T-helper 2 cell (primary cell): ENCODE measurements around the gene NEDD4L.

Experiments
- DNase-seq, 5 experiments: peaks; one replicate each; pipeline versions ENCODE4 v3.0.0 to v3.0.0-alpha.2; 2012 to 2022

The NEDD4L gene

GRCh38 chr18:58299936-58300335 is 255.9 kb downstream of the NEDD4L start:
- peak in 1 of 5 experiments; percentile 73 for DNase-seq

GRCh38 chr18:58300867-58301266 is 256.8 kb downstream of the NEDD4L start:
- no peak for DNase-seq

DNA sequence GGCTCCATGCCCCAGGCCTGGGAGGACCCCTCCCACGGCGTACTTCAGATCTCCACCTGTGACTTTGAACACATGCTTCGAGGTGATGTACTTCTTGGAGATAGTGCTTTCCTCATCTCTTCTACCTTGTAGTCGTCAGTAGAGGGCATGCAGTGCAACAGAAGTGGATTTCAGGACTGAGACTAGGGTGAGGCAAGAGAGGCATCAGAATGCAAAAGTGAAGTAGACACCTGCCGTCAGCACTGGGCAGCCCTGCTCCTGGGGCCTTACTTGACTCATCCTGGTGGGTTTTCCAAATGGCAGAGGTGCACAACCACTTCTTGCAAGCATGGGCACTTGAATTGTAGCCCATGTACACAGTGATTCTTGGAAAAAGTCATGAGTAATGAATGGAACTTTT is 258.8 kb downstream of the NEDD4L start:
- DNase-seq: peak in 1 of 5 experiments; percentile 40

- peak in 1 of 5 experiments; percentile 79 for DNase-seq
Observed at GRCh38 chr18:58303363-58303762, 259.3 kb downstream of the NEDD4L start.

DNA sequence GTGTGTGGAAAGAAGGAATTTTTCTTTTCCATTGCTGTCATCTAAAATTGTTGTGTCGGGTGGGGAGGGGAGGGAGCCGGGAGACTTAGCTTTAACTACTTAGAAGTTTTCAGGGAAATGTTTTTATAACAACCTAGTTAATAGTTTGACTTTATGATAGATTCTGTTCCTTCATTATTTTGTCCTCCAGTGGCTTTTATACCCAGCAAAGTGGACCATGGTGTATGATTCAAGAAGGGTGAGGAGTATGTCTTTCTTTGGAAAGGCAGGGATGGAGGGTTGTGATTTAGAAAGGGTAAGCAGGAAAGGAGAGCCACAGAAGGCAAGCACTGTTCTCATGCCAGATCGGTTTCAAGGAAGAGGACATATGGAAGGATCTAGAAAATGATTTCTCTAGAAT is 261.8 kb downstream of the NEDD4L start:
- DNase-seq: no peak

GRCh38 chr18:58307441-58307840 is 263.4 kb downstream of the NEDD4L start:
- DNase-seq: no peak

DNA sequence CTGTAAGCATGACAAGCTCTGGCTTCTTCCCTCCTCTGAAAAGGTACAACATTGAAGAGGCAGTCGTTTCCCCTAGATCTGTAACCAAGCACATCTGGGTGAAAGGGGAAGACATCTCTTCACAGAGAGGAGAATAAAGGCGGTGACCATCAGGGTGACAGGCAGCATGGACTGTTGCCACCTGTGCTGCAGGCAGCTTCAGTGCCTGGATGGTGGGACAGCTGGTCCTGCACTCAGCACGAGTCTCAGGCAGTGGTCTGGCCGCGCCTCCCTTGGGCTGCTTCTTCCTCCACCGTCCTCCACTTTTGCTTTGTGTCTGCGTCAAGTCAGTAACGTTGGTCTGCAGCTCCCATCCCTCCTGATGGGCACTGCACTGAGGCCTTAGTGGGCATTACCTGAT is 264.4 kb downstream of the NEDD4L start:
- DNase-seq: no peak

DNA sequence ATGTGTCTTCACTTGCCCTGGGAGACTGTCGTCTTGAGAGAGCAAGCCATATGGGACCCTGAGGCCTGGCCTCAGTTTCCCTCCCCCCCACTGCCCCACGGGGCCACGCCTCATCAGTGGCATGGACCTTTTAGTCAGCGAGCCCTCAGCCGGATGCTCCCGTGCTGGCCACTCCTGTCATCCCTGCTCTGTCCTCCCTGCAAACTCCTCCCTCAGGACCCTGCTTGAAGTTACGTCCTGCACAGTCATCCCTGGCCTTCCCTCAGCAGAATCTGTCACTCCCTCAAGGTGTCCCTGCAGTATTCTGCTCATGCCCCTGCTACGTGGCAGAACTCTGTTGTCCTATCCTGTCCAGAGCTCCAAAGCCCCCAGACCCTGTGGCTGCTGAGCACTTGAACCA is 265.1 kb downstream of the NEDD4L start:
- no peak for DNase-seq

GRCh38 chr18:58309610-58310239 is 265.7 kb downstream of the NEDD4L start:
- DNase-seq: no peak

GRCh38 chr18:58310517-58310916 is 266.5 kb downstream of the NEDD4L start:
- peak in 4 of 5 experiments; percentile 19 to 32 (median 24) for DNase-seq

DNA sequence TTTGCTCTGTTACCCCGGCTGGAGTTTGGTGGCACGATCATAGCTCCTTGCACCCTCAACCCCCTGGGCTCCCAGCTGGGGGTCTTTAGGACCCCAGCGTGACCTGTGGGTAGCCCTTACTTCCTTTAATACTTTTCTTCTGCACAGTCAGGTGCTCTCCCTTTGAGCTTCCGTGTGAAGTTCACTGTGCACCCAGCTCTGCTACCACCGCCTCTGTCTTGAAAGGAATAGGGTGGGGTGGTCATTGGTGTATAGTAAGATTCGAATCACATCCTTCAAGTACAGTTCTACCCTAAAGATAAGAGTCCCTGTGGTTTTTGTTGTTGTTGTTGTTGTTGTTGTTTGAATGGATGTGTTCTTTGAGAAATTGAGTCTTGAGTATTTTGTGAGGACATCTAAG is 267.4 kb downstream of the NEDD4L start:
- no peak for DNase-seq

DNA sequence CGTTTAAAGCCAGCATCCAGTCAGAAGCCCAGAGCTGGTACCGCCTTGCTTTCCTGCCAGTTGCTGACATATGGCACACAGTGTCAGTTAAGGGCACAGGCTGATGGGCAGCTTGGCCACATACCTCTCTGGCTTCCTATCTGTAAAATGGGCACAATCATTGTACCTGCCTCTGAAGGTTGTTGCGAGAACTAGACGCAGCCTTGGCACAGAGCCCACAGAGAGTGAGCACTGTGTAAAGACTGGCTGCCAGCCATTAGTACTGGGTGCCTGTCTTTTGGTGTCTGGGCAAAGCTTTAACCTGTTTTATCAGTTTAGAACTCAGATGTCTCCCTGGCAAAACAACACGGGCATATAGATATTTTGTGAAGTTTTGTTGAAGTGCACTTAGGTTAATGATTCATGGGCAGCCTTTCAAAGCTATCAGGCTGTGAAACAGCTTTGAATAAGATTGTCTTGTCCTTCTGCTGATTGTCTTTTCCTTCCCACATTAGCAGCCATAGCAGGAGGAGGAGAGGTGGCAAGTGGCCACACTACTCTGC is 269.5 kb downstream of the NEDD4L start:
- no peak for DNase-seq

GRCh38 chr18:58314284-58314683 is 270.3 kb downstream of the NEDD4L start:
- DNase-seq: no peak

- no peak for DNase-seq
Observed at GRCh38 chr18:58315041-58315440, 271.0 kb downstream of the NEDD4L start.

- no peak for DNase-seq
Observed at GRCh38 chr18:58315739-58316215, 271.8 kb downstream of the NEDD4L start.

- DNase-seq: no peak
Observed at GRCh38 chr18:58316396-58317342, 272.6 kb downstream of the NEDD4L start.

GRCh38 chr18:58319719-58320118 is 275.7 kb downstream of the NEDD4L start:
- DNase-seq: no peak

DNA sequence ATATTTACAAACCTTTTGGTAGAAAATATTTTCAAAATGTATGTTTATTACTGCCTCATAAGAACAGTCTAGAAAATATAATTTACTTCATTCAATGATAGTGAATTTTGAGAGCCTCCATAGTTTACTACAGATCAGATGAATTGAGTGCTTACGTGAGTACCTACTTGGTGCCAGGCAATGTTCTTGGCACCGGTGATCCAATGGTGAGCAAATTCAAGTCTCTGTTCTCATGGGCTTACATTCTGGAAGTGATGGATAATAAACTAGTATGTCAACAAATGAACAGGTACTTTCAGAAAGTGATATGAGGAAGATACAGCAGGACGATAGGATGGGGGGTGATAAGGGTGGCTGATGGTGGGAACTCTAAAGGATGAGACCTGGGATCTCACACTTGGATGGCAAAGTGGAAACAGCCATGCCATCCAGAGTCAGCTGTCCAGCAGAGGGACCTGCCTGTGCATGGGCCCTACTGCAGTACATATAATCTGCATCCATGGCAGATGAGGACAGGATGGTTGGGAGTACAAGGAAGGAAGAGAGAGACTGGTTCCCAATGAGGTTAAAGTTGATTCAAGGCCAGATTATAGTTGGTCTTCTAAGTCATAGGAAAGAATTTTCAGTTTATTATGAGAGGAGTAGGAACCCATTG is 277.0 kb downstream of the NEDD4L start:
- no peak for DNase-seq

- DNase-seq: peak in 4 of 5 experiments; percentile 10 to 93 (median 24)
Observed at GRCh38 chr18:58321986-58322385, 278.0 kb downstream of the NEDD4L start.

- DNase-seq: no peak
Observed at GRCh38 chr18:58322464-58322863, 278.4 kb downstream of the NEDD4L start.

DNA sequence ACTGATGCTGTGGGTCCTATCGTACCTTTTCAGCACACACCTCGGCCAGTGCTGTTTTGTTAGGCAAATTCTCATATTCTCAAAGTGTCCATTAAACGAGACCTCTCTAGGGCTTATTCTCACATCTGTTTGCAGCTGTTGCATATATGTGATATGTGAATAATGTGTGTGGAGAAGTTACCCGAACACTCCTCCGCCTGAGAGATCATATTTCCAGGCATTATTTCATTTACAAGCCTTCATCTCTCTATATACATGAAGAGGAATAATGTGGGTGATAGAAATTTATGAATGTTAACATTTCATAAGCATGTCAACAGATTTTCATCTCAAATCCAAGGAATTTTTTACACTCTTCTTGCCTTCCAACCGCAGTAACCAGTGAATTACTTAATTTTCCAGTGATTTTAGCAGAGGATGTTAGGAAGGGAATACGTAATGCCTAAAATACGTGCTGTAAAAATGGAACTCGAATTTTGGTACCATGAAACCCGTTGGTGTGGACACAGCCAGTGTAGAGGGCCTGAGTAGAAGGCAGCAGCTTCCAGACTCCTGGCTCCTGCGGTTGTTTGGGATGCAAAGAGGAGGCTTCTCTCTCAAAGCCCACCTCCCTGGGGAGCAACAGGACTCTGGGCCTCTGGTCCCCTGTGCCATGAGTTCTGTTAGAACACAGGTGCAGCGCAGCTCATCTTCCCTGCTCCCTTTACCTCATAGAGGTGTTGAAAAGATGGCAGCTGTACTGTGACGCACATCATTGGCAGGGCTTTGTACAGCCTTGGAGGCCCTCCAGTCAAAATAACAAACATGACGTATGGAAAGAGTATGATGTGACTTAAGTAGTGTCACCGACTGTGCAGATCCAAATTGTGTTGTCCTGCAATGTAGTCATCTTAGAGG is 280.1 kb downstream of the NEDD4L start:
- no peak for DNase-seq
